ENCODE results near the gene ORC2.
A peak's percentile ranks its signal among the peaks of the same experiment; 100 is the strongest.
"Not testable (repeated sequence)": the region's sequence is repeated elsewhere in the genome, so short reads cannot be mapped to it uniquely, and the experiment has no call there.

Gene ORC2

GRCh38 chr2:200930947-200931626 lies 32.4 kb downstream of the ORC2 start:
- no peak for DNase-seq

GRCh38 chr2:200929334-200930249 lies 33.9 kb downstream of the ORC2 start:
- DNase-seq, result no peak

- DNase-seq, result no peak
These were observed 41.0 kb downstream of the ORC2 start for GRCh38 chr2:200922439-200922838.

- DNase-seq, result no peak
These were observed 49.8 kb downstream of the ORC2 start for GRCh38 chr2:200913654-200914053.

- no peak for DNase-seq
These were observed 53.5 kb downstream of the ORC2 start for GRCh38 chr2:200909958-200910357.

- peak; percentile 31 to 73 for DNase-seq
These were observed 57.7 kb downstream of the ORC2 start for GRCh38 chr2:200905618-200906296.

- DNase-seq, result peak; percentile 74 to 91
These were observed 61.9 kb downstream of the ORC2 start for GRCh38 chr2:200901459-200902072.

GRCh38 chr2:200899482-200899881 lies 64.0 kb downstream of the ORC2 start:
- DNase-seq, result no peak

GRCh38 chr2:200888704-200889625 lies 74.5 kb downstream of the ORC2 start, which contains the start of the genes NIF3L1 and PPIL3:
Gene NIF3L1 (plus strand): TSS chr2:200889371. CDS start chr2:200891944, 2,573 bp downstream.
Gene PPIL3 (minus strand): TSS chr2:200889077. CDS start chr2:200887615, 1,462 bp downstream.
- DNase-seq, result peak; percentile 96 to 99

- not testable (repeated sequence) for DNase-seq
These were observed 81.7 kb downstream of the ORC2 start for GRCh38 chr2:200881715-200882249.

- DNase-seq, result no peak
These were observed 85.1 kb downstream of the ORC2 start for GRCh38 chr2:200878289-200878880.

GRCh38 chr2:200877443-200877842 lies 86.0 kb downstream of the ORC2 start:
- no peak for DNase-seq

- no peak for DNase-seq
These were observed 89.9 kb downstream of the ORC2 start for GRCh38 chr2:200873560-200873959.

- DNase-seq, result no peak
These were observed 92.3 kb downstream of the ORC2 start for GRCh38 chr2:200871151-200871550.

- no peak for DNase-seq
These were observed 94.4 kb downstream of the ORC2 start for GRCh38 chr2:200869014-200869413.

GRCh38 chr2:200864176-200865034 lies 99.1 kb downstream of the ORC2 start, which contains the start of gene CLK1:
Gene CLK1 (minus strand): TSS chr2:200864658. CDS start chr2:200861862, 2,796 bp downstream.
- peak; percentile 77 to 86 for DNase-seq

- peak in 1 of 2 experiments; percentile 47 for DNase-seq
These were observed 99.7 kb downstream of the ORC2 start for GRCh38 chr2:200863782-200864175.

- peak; percentile 5 to 67 for DNase-seq
These were observed 100.9 kb downstream of the ORC2 start for GRCh38 chr2:200862532-200863000.

GRCh38 chr2:200861617-200862155 lies 101.8 kb downstream of the ORC2 start:
- no peak for DNase-seq

Data from SW 1271 (cell line).